GM21381 (cell line): ENCODE measurements around the gene MAP1A.

ENCODE experiments used
- ATAC-seq: cut with Tn5 transposase; IDR thresholded peaks from one replicate; pipeline ENCODE4 v1.9.1; 2021; ENCODE audit warnings: mild to moderate bottlenecking, moderate library complexity; ENCODE audit not compliant: unreplicated experiment

Gene MAP1A

GRCh38 chr15:43517354-43518196 is at the start of gene MAP1A:
MAP1A (plus strand) TSS chr15:43517608; CDS start chr15:43521474, 3,866 bp downstream.
- no peak for ATAC-seq

- no peak for ATAC-seq
These were observed 47.5 kb upstream of the MAP1A start for GRCh38 chr15:43469867-43470266.

- ATAC-seq, result no peak
These were observed 45.4 kb upstream of the MAP1A start for GRCh38 chr15:43471975-43472374.

- ATAC-seq, result no peak
These were observed 43.5 kb upstream of the MAP1A start for GRCh38 chr15:43473885-43474284.

- ATAC-seq, result no peak
These were observed 33.9 kb upstream of the MAP1A start for GRCh38 chr15:43483297-43484128.

- ATAC-seq, result no peak
These were observed 33.0 kb upstream of the MAP1A start for GRCh38 chr15:43484455-43484854.

GRCh38 chr15:43487271-43487895 is 30.0 kb upstream of the MAP1A start:
- ATAC-seq, result no peak

- ATAC-seq, result no peak
These were observed 28.6 kb upstream of the MAP1A start for GRCh38 chr15:43488790-43489189.

GRCh38 chr15:43489191-43489590 is 28.2 kb upstream of the MAP1A start:
- no peak for ATAC-seq

GRCh38 chr15:43492266-43492665 is 25.1 kb upstream of the MAP1A start:
- no peak for ATAC-seq

GRCh38 chr15:43492673-43493601 is 24.5 kb upstream of the MAP1A start, which contains the start of gene TP53BP1:
TP53BP1 (minus strand) TSS chr15:43493156; CDS start chr15:43493043, 113 bp downstream.
- ATAC-seq, result peak; percentile 96

- ATAC-seq, result no peak
These were observed 23.5 kb upstream of the MAP1A start for GRCh38 chr15:43493703-43494472.

- ATAC-seq, result no peak
These were observed 18.4 kb upstream of the MAP1A start for GRCh38 chr15:43498990-43499389.

GRCh38 chr15:43499635-43500034 is 17.8 kb upstream of the MAP1A start:
- ATAC-seq, result no peak

- ATAC-seq, result no peak
These were observed 11.7 kb upstream of the MAP1A start for GRCh38 chr15:43505738-43506137.

GRCh38 chr15:43508421-43508820 is 9.0 kb upstream of the MAP1A start:
- no peak for ATAC-seq

- ATAC-seq, result no peak
These were observed 8.3 kb upstream of the MAP1A start for GRCh38 chr15:43508991-43509659.

GRCh38 chr15:43509660-43510199 is 7.7 kb upstream of the MAP1A start:
- ATAC-seq, result no peak
